HK-2 (cell line): ENCODE results near the gene JAK1.

Experiments used
- DNase-seq: peaks from one replicate; pipeline ENCODE4 v3.0.0-alpha.2; 2018; ENCODE audit not compliant: unreplicated experiment

Gene JAK1

DNA sequence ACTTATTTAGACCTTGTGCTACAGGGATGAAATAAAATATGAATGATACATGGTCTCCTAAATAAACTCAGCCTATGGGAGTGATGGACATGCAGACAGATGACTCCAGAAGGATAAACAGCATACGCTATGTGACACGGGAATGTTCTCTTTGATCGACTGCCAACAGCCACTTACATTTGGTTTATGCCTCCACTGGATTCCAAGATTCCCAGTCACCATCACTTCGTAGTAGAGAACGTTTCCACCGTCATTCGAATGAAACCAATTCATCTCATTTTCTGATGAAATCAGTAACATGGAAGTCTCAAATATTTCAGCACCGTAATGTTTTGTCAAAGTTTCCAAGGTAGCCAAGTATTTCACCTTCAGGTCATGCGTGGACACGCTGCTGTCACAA is 99.7 kb downstream of the JAK1 start:
- DNase-seq = no peak

DNA sequence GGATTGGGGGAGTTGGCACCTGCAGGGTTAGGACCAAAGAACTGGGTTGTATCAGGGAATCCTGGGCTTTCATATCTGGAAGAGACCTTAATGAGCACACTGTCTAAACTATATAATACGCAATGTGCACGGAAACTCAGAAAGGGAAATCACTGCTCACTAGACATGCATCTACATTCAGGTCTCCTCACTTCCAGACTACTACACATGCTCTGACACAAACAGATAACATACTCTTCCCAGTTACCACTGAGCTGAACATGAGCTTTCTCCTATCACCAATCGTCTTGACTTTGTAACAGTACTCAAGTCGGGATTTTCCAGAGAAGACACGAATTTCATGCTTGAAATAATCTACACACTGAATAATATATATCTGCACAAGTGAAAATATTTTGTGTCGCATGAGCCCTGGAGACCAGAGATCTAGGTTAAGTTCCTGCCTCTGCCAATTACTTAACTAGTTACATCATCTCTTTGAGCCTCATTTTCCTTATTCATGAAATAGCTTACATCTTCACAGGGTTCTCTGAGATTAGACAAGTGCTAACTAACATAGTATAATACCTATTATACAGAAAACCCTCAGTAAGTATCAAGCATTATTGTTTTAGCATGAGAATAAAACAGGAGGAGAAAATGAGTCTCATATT is 101.1 kb downstream of the JAK1 start:
- no peak for DNase-seq

GRCh38 chr1:64864018-64864940 is 102.1 kb downstream of the JAK1 start:
- DNase-seq = no peak

- no peak for DNase-seq
Measured at GRCh38 chr1:64861611-64862010, 104.7 kb downstream of the JAK1 start.

DNA sequence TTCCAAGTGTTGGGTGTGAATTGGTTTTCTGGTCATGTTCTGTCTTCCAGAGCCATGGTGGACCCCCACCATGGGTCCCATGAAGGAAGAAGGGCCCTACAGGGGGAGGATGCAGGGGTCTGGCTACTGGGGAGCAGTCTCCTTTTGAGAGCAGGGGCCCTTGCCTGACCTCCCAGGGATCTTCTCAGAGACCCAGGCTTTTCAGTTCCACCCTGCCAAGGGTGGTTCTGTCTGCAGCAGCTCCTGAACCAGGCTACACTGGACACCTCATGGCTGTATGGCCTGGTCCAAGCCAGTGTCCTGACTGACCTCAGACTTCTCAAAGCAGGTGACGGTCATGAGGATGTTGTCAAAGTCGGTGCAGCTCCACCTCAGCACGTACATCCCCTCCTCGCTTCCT is 109.0 kb downstream of the JAK1 start:
- no peak for DNase-seq

DNA sequence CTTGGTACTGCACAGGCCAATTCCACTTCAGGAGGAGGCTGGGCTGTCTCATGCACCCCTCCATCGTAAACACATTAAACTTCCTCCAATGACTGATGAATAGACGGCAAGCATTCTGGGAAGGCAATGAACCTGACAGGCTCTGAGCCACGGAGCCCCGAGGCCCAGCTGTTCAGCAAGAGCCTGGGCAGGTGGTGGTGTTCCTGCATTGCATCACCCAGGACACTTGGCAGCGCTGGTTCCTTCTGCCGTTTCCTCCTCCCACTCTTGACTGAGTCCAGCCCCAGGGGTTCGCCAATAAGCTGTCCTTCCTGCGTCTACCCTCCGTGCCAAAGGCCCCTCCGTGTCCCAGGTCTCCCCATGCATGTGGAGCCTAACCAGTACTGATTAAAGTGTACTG is 109.8 kb downstream of the JAK1 start:
- DNase-seq = no peak

GRCh38 chr1:64855557-64855956 is 110.8 kb downstream of the JAK1 start:
- no peak for DNase-seq

GRCh38 chr1:64854674-64855073 is 111.7 kb downstream of the JAK1 start:
- DNase-seq = no peak

- DNase-seq = no peak
Measured at GRCh38 chr1:64851664-64852063, 114.7 kb downstream of the JAK1 start.

- no peak for DNase-seq
Measured at GRCh38 chr1:64850846-64851245, 115.5 kb downstream of the JAK1 start.

DNA sequence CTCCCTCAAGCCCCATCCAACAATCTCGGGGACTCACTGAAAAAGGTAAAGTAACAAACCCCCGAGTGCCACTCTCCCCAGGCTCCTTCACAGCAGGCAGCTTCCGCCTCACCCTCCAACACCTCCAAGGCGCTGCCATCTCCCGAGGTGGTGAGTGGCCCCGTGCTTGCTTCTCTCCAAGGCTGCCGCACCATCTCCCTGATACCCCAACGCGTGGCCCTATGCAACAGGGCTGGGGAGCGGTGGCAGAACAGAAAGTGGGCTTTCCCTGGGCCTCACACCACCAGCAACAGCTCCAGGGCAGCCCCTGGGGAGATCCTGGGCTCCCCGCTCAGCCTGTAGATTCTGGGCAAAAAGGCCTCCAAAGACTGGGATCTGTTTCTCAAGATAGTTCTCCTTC is 116.4 kb downstream of the JAK1 start:
- DNase-seq = no peak

DNA sequence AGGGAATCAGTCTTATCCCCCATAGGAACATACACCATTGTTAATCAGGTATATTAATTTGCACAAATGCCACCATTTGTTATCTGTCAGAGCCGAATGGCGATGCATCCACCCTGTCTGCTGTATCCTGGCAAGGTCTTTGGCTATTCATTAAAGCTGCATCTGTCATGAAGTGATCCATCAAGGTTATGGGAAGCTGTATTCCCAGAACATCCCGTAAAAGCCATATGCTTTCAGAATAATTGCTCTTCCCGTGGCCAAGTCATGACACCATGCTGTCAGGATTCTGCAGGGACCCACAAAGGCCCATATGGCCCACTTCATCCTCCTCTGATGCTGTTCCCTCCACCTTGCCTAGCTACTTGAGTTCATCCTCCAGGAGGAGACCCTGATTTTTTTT is 117.5 kb downstream of the JAK1 start:
- no peak for DNase-seq

GRCh38 chr1:64848136-64848535 is 118.2 kb downstream of the JAK1 start:
- DNase-seq = no peak

GRCh38 chr1:64847666-64848065 is 118.7 kb downstream of the JAK1 start:
- DNase-seq = no peak

- DNase-seq = no peak
Measured at GRCh38 chr1:64846573-64847430, 119.5 kb downstream of the JAK1 start.

- DNase-seq = no peak
Measured at GRCh38 chr1:64845831-64846425, 120.4 kb downstream of the JAK1 start.

DNA sequence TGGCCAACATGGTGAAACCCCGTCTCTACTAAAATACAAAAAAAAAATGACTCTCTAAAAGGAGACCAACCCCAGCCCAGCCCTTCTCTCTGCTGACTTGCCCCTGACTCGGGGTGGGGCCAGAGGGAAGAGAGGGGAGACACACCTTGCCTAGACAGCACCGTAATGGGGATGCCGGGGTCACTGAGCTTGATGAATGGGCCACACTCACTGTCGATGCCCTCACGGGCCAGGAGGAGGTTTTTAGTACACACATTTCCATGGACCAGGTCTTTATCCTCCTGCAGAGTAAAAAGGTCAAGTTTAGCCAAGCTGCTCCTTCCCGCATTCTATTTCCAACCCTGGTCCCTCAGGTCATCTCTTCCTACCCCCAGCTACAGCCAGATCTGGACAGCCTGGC is 121.7 kb downstream of the JAK1 start:
- no peak for DNase-seq

GRCh38 chr1:64844175-64844574 is 122.2 kb downstream of the JAK1 start:
- no peak for DNase-seq

- no peak for DNase-seq
Measured at GRCh38 chr1:64843675-64844074, 122.7 kb downstream of the JAK1 start.

- no peak for DNase-seq
Measured at GRCh38 chr1:64842224-64842623, 124.1 kb downstream of the JAK1 start.

- DNase-seq = no peak
Measured at GRCh38 chr1:64841330-64842065, 124.9 kb downstream of the JAK1 start.
